Measurements from ENCODE around the gene RAB4B. TPM values are rescaled to one million over a fixed set of nuclear protein-coding genes. Genes with fewer than 3 reads are reported as not detected.
A peak's percentile ranks its signal among the peaks of the same experiment; 100 is the strongest.

RAB4B gene
- total RNA-seq, 6 donors from 2014 or later, result 39.9 to 78.5 (median 58.6) TPM

- peaks cover 95 to 99% (median 96%) of the 10 kb centered on the region in 4 donors for H3K4me1 ChIP-seq
- no peaks in the 10 kb centered on the region for H3K9me3 ChIP-seq
- no peak overlapping the region for H3K4me3 ChIP-seq
- H3K27ac ChIP-seq, result peak overlapping the region; percentile 93 to 99 (median 98)
- WGBS, 2 donors, result 61 to 65% methylated on average over 2 of the region's 2 CpGs
- TF ChIP-seq POLR2A (IDR thresholded peaks at IDR 0.05), result no peak
- TF ChIP-seq EP300 (IDR thresholded peaks at IDR 0.05), result no peak
- no peak for TF ChIP-seq CTCF (IDR thresholded peaks at IDR 0.05)
- no peak for TF ChIP-seq POLR2AphosphoS5 (IDR thresholded peaks at IDR 0.05)
- peak in 1 of 2 donors; percentile 65 for DNase-seq
- no peak for ATAC-seq (ENCODE audit: low FRiP score in 2 of 2)
- H3K27me3 ChIP-seq, result no peaks in the 10 kb centered on the region
- H3K36me3 ChIP-seq, result peaks cover 18 to 77% (median 45%) of the 10 kb centered on the region in 4 donors
These were observed 27.3 kb downstream of the RAB4B start for GRCh38 chr19:40805258-40805868.

GRCh38 chr19:40806423-40807146, 28.5 kb downstream of the RAB4B start:
- TF ChIP-seq CTCF (IDR thresholded peaks at IDR 0.05) (peak; percentile 80 to 95 (median 92)), EP300 (IDR thresholded peaks at IDR 0.05) (peak in 3 of 4 donors; percentile 79 to 91 (median 79)), POLR2AphosphoS5 (IDR thresholded peaks at IDR 0.05) (peak; percentile 82 to 96), POLR2A (IDR thresholded peaks at IDR 0.05) (peak in 1 of 4 donors; percentile 29)
- peak overlapping the region in 2 of 4 donors; percentile 26 for H3K4me3 ChIP-seq
- H3K36me3 ChIP-seq, result peaks cover 14 to 65% (median 35%) of the 10 kb centered on the region in 4 donors

GRCh38 chr19:40807147-40808020, 29.3 kb downstream of the RAB4B start:
- WGBS, 2 donors, result 65 to 73% methylated on average over 14 to 18 of the region's 18 CpGs
- peak in 4 of 6 experiments; percentile 21 to 48 (median 32) for TF ChIP-seq CTCF (IDR thresholded peaks at IDR 0.05)
- no peak for TF ChIP-seq POLR2A (IDR thresholded peaks at IDR 0.05)
- DNase-seq (no peak), ATAC-seq (ENCODE audit: low FRiP score in 2 of 2) (no peak)
- H3K36me3 ChIP-seq, result peaks cover 14 to 57% (median 35%) of the 10 kb centered on the region in 4 donors
- H3K4me3 ChIP-seq, result peak overlapping the region in 2 of 4 donors; percentile 26
- peak overlapping the region; percentile 93 to 99 (median 98) for H3K27ac ChIP-seq
- H3K27me3 ChIP-seq, result no peaks in the 10 kb centered on the region
- no peaks in the 10 kb centered on the region for H3K9me3 ChIP-seq
- H3K4me1 ChIP-seq, result peaks cover 88 to 97% (median 89%) of the 10 kb centered on the region in 4 donors

More at GRCh38 chr19:40806423-40807146, 28.5 kb downstream of the RAB4B start:
- 22 to 29% methylated on average over 22 to 24 of the region's 26 CpGs for WGBS, 2 donors
- ATAC-seq (ENCODE audit: low FRiP score in 2 of 2) (peak; percentile 60 to 61), DNase-seq (peak; percentile 87 to 93)
- Histone ChIP-seq H3K27ac (peak overlapping the region; percentile 93 to 99 (median 98)), H3K4me1 (peaks cover 88 to 97% (median 89%) of the 10 kb centered on the region in 4 donors), H3K27me3 (no peaks in the 10 kb centered on the region), H3K9me3 (no peaks in the 10 kb centered on the region)

- peak overlapping the region; percentile 93 to 99 (median 98) for H3K27ac ChIP-seq
- H3K4me1 ChIP-seq, result peaks cover 88 to 97% (median 89%) of the 10 kb centered on the region in 4 donors
- WGBS, 2 donors, result 68% methylated on average over 2 of the region's 2 CpGs; no CpG with 5 or more reads in 1 of the 2 donors
- H3K36me3 ChIP-seq, result peaks cover 14 to 54% (median 35%) of the 10 kb centered on the region in 4 donors
- no peak overlapping the region for H3K4me3 ChIP-seq
- no peaks in the 10 kb centered on the region for H3K9me3 ChIP-seq
- DNase-seq, result no peak
- H3K27me3 ChIP-seq, result no peaks in the 10 kb centered on the region
- ATAC-seq (ENCODE audit: low FRiP score in 2 of 2), result no peak
- TF ChIP-seq CTCF (IDR thresholded peaks at IDR 0.05) (no peak), EP300 (IDR thresholded peaks at IDR 0.05) (no peak), POLR2A (IDR thresholded peaks at IDR 0.05) (no peak), POLR2AphosphoS5 (IDR thresholded peaks at IDR 0.05) (no peak)
These were observed 29.9 kb downstream of the RAB4B start for GRCh38 chr19:40808021-40808325.
